Erythroblast (primary cell): ENCODE results near the gene DAGLA.

Source experiments
- DNase-seq, 2 experiments: peaks; one replicate each; lab custom pipeline; 2025; lab: John Stamatoyannopoulos, UW
- GATA1 ChIP-seq: IDR thresholded peaks from 2 replicates; pipeline ENCODE4 v1.6.1; 2011; ENCODE audit warnings: low read depth, mild to moderate bottlenecking, control low read depth, low read length, moderate library complexity
- POLR2A ChIP-seq: IDR thresholded peaks from 2 replicates; pipeline ENCODE4 v1.6.1; 2011; ENCODE audit warnings: mild to moderate bottlenecking, low read length

The DAGLA gene

DNA sequence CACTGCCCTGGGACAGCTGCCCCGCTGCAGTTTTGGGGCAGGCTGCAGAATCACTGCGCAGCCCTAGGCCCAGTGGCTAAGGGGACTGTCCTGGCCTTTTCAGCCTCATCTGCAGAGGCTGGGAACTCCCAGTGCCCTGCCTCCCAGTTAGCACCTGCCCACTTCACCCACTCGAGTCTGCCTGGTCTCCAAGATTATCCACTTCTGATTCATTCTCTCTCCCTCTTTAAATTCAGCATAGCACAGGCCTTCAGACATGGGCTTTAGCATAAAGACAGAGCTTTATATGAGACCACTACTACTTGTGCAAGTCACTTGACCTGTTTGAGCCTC, 8.9 kb downstream of the DAGLA start:
- no peak for DNase-seq
- TF ChIP-seq POLR2A = no peak
- TF ChIP-seq GATA1 = no peak

DNA sequence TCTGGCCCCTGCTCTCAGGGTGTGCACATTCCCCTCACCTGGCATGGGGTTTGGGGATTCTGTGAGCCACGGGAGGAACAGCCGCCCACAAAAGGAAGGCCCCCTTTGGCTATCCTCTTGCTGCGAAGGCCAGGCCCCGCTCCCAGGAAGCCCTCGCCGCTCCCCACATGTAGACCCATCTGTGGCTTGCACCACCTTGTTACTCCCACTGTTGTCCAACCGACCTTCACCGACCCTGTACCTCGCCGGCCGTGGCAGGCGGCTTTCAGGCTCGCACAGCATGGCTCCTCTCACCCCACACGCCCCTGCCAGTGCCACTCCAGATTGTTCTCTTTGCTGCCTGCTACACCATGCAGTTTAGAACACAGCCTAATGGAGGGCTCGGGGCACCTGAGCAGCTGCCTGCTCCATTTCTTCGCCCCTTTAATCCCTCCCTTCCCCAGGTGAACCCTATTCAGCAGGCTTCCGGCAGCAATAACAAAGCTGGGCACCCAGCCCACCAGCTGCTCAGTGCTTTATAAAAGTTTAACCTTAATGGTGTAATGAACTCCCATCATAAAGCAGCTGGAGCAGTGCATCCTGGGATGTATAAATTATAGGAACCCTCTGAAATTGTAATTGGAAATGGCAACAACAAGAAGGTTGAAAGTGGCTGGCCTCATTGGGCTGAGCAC, 10.7 kb downstream of the DAGLA start:
- no peak for TF ChIP-seq POLR2A
- no peak for TF ChIP-seq GATA1
- no peak for DNase-seq

DNA sequence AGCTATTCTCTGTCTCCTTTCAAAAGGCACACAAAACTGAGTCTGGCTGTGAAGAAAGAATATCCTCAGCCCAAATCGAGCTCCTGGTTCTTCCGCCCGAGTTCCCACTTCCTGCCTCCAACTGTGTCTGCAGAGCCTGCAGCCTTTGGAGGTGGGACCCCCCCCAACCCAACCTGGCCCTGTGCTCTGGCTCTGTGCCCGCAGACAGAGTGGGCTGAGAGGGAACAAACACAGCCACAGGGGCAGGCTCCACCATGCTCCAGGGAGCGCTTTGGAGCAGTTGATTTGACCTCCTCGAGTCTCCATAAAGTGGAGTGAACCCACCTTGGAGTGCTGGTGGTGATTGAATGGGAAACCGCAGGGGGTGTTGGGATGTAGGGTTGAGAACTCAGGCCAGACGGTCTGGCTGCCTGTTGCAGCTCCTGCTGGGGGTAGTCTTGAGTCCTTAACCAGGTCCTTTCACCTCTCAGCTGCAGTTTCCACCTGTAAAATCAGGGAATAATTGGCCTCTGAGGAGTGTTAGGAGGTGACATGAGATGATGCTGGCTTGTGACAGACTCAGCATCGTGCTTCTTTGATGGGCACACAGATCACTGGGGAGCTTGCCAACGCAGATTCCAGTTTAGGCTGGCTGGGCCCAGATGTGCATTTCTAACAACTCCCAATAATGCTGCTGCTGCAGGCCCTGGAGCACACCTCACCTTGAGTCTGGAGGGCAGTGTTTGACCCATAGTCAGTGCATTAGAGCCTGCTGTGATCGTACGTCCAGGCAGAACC, 11.4 kb downstream of the DAGLA start:
- TF ChIP-seq POLR2A = no peak

DNA sequence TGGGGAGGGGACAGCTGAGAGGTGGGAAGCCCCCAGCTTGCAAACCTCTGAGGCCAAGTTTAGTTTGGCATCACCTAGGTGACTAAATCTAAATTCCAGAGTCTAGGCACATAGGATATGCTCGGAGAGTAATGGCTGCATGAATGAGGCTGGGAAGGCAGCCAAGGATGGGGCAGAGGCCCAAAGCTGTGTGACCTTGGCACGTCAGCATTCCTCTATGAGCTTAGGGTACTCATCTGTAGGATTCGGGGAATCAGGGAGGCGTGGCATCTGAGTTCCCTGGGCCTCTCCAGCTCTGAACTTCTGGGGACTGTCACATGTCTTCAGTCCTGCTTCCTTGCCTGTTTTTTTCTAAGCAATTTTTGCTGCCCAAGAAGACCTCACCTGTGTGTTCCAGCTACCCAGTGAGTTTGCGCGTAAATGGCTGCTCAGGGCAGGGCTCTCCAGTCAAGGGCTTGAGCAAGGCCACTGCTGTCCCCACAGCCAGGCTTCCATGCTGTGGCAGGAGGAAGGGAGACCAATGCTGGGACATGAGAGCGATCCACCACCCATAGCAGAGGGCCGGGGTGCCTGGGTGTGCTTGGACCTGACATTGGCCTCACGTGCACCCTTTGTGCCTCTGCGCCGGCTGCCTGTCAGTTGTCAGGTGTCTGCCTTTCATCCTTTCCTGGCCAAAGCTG, 13.9 kb downstream of the DAGLA start:
- TF ChIP-seq POLR2A (no peak), GATA1 (no peak)
- DNase-seq = no peak

More for the DNA sequence above, 11.4 kb downstream of the DAGLA start:
- DNase-seq = no peak

DNA sequence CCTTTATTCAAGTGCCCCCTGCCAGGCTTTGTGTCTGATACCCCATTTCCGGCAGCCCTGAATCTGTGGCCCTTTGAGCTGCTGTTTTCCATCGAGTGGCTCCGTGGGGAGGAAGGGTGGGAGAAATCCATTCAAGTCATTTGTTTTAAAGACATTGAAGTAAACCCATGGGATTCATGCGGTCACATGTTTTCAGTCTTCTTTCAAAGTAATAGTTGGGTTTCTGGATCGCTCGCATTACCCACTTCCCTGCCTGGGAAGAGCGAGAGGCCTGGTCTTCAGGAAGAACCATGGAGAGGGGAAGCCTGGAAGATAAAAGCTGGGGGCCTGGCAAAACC, 14.4 kb downstream of the DAGLA start:
- no peak for DNase-seq
- TF ChIP-seq GATA1 (no peak), POLR2A (no peak)

DNA sequence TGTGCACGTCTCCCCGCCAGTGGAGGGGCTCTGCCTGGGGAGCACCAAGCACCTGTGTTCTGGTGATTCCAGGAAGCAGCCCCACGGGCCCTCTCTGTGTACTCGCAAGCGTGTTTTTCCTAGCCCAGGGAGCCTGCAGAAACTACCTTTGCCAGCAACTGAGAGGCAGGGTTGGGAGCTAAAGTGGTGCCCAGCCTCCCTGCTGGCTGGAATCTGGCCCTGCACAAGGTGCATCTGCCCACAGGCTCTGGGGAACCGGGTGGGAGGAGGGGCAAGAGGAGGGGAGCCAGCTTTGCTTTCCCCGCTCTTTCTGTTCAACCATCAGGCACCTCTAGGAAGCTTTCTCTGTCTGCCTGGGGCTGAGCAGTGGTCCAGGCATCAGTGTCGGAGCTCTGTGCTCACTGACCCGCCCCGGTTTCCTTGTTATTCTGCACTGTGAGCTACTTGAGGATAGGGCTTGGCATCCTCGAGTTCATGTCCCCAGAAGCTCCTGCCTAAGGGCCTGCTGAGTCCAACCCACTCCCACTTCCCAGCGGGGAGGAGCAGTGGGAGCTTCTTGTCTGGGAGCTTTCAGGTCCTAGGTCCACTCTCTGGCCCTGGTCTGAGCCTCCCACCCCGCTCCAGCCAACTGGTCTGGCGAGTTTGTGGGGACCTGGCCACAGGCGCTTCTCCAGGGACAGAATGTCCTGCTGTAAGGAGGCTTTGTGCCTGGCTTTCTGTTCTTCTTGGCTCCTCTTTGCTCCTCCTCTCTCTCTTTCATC, 14.9 kb downstream of the DAGLA start:
- no peak for DNase-seq
- TF ChIP-seq GATA1 (no peak), POLR2A (no peak)

DNA sequence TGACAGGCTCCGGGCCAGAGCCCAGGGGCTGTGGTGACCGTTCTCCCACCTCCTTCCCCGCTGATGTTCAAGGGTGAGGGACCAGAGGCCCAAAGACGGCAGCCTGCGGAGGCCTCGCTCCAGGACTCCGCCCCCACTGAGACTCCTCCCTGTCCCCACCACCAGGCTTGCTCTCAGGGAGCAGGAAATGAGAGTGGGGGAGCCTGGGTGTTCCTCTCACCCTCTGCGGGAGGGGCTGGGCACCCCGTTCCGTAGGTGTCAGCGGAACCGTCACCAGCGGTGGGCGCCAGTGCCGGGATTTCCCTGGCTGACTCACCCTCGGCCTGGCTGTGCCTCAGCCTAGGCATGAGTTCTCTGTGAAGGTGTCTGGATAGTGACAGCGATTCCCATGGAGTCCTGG, 15.7 kb downstream of the DAGLA start:
- no peak for TF ChIP-seq POLR2A
- TF ChIP-seq GATA1 = no peak

DNA sequence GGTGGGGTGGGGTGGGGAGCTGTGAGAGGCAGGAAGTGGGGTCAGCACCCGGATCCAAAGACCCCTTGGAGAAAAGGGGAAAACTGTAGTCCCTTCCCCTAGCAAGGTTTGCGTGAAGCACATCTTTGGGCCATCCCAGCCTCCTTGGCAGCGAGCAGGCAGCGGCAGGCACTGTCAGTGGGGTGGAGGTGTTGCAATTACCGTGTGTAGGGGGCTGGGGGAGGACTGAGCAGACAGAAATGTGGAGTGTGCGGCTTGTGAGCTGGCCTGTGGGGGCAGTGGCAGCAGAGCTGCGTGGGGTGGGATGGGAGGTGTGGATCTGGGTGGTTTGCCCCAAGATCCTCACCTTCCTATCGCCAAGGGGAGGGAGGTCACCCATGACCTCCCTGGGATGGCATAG, 16.4 kb downstream of the DAGLA start:
- DNase-seq = no peak
- no peak for TF ChIP-seq GATA1
- no peak for TF ChIP-seq POLR2A

More for the DNA sequence above, 15.7 kb downstream of the DAGLA start:
- DNase-seq = no peak

DNA sequence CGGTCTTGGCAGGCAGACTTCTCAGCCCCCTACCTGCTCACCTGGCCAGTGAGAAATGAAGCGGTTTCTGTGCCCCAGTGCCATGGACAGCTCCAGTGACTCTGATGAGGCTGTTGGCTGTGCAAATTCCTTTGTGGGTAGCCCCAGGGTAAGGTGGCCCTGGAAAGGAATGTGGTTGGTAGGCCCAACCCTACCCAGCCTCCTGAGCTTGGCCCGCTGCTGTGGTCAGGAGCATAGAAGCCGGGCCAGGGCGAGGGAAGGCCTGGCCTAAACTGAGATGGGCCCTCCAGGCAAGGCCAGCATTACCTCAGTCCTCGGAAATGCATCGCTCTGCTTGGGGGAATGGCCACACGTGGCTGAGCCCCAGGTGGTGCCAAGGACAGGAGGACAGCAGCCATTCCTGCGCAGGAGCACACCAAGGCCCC, 16.9 kb downstream of the DAGLA start:
- no peak for TF ChIP-seq POLR2A
- no peak for TF ChIP-seq GATA1
- no peak for DNase-seq

DNA sequence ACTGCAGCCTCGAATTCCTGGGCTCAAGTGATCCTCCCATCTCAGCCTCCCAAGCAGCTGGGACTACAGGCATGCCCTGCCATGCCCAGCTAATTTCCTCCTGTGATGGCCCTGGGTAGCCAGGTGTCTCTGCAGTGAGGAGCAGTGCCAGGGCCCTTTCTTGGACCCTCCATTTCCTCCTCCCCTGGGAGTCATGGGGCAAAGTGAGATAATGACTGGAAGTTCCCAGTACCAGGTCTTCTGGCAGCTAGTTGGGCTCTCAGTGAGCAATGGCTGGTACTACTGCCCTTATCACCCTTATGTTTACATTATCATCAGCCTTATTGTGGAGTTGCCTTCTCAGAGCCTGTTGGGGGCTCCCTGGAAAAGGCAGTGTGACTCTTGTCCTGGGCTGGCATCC, 17.6 kb downstream of the DAGLA start:
- TF ChIP-seq POLR2A (no peak), GATA1 (no peak)
- no peak for DNase-seq

DNA sequence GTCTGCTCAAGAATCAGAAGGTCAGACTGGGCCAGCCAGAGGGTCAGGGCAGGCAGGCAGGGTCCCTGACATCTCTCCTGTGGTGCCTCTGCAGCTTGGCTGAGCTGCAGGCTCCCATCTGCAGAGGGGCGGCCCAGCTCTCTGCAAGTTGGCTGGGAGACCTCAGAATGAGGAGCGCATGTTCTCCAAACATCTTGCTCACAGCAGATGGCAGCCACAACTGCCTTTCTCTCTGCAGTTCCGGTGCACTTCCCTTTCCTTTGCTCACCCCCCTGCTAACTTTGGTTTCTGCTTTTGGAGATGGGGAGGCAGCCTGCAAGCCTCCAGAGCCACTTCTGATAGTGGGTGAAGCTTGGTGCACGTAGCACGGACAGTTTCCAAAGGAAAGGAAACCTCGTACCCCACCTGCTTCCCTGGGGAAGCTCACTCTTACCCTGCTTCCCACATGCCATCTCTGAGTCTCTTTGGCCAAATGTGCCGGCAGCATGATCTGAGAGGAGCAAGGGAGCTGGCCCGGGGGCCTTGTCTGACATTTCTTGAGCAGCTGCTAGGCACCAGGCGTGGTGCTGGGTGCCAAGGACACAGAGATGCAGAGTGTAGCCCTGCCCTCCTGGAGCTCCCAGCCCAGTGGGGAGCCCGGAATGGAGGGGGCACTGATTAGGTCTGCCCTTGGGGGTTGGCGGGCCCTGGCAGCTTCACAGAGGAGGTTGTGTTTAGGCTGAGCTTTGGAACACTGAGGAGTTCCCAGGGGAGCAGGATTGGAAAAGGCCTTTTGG, 18.2 kb downstream of the DAGLA start:
- TF ChIP-seq GATA1 (no peak), POLR2A (no peak)
- no peak for DNase-seq

DNA sequence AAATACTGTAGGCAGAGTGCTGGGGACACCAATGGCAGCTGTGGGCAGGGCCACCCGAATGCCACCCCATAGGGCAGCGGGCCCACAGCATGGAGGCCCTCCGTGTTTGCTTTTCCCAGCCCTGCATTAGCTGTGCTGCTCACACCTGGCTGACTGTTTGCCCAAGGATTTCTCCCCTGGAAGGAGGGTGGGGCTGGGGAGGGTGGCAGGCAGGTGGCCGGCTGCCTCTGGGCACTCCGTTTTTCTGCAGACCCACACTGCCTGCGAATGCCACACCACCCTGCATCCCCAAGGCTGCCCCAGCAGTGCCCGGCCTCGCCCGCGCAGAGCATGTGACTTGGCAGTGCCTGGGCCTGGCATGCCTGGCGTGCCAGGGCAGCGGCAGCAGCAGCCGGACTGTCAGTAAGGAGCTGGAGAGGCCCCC, 19.6 kb downstream of the DAGLA start:
- DNase-seq = no peak
- TF ChIP-seq POLR2A (no peak), GATA1 (no peak)

DNA sequence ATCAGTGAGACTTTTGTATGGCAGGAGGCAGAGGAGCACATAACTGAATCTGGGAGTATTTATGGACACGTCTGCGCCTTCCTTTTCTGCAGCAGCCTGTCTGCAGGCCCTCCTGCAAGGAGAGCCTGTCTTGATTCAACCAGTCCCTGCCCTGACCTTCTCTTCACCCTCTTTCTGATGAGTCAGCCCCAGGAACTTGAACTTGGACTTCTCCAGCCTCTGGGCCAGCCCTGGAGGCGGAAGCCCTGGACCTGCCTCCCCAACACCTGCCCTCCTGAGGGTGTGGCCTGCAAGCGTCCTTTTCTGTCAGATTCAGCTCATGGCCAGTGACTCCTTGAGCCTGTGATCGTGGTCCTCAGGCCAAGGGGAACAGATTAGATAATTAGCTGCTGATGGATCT, 20.0 kb downstream of the DAGLA start:
- no peak for DNase-seq
- TF ChIP-seq GATA1 (no peak), POLR2A (no peak)
